Thyroid gland (tissue), 4 donors: ENCODE data around the gene RNF149.

Experiments
- POLR2A ChIP-seq, 2 donors: fragments of 450-650 bp; IDR thresholded peaks; one replicate each; pipeline ENCODE4 v1.6.1; 2017; ENCODE audit warnings: antibody characterized with exemption in 2 of 2, mild to moderate bottlenecking in 2 of 2, moderate library complexity in 1 of 2
- TF ChIP-seq, protein P1 (sequence below), 6 experiments: fragments of 200-600 bp in 3 of 6; fragments of 450-650 bp in 3 of 6; sonication (generic) in 3 of 6; IDR thresholded peaks; one replicate each; pipeline ENCODE4 v1.5.1; 2016 to 2019; ENCODE audit warnings: antibody characterized with exemption in 6 of 6, mild to moderate bottlenecking in 2 of 6, inconsistent platforms in 1 of 6, moderate library complexity in 1 of 6

DNA sequence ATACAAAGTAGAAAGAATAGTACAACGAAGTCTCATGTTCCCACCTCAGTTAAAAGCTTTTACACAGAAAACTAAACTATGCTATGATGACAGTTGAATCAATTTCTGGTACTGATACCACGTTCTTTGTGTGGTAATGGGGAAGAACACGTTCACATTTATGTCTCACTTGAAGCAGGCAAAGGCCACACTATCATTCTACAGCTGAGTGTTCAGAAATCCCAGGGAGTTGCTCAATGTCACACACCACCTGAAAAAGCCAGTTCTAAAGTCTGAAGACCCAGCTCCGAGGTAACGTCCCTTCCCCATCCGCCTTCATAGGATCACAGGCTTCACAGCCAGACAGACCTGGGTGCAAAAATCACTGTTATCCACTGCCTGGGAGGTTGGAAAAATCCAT is 8.9 kb downstream of the RNF149 start:
- TF ChIP-seq POLR2A (IDR thresholded peaks at IDR 0.05), result no peak
- TF ChIP-seq, protein P1, sequence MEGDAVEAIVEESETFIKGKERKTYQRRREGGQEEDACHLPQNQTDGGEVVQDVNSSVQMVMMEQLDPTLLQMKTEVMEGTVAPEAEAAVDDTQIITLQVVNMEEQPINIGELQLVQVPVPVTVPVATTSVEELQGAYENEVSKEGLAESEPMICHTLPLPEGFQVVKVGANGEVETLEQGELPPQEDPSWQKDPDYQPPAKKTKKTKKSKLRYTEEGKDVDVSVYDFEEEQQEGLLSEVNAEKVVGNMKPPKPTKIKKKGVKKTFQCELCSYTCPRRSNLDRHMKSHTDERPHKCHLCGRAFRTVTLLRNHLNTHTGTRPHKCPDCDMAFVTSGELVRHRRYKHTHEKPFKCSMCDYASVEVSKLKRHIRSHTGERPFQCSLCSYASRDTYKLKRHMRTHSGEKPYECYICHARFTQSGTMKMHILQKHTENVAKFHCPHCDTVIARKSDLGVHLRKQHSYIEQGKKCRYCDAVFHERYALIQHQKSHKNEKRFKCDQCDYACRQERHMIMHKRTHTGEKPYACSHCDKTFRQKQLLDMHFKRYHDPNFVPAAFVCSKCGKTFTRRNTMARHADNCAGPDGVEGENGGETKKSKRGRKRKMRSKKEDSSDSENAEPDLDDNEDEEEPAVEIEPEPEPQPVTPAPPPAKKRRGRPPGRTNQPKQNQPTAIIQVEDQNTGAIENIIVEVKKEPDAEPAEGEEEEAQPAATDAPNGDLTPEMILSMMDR (IDR thresholded peaks at IDR 0.05), result no peak
